B cell (primary cell): ENCODE data around the gene PPTC7.

Experiments
- EZH2 ChIP-seq: IDR thresholded peaks from 2 replicates; pipeline ENCODE4 v1.6.1; 2012; ENCODE audit warnings: borderline replicate concordance, low read depth, mild to moderate bottlenecking, moderate library complexity, low read length; ENCODE audit not compliant: insufficient read depth, poor library complexity, severe bottlenecking
- TF ChIP-seq, protein P1 (sequence below): fragments of 200-600 bp; IDR thresholded peaks from one replicate; pipeline ENCODE4 v1.8.0; 2022; ENCODE audit warnings: antibody characterized with exemption, mild to moderate bottlenecking

GRCh38 chr12:110574044-110574443 lies 9.1 kb downstream of the PPTC7 start:
- TF ChIP-seq, protein P1, sequence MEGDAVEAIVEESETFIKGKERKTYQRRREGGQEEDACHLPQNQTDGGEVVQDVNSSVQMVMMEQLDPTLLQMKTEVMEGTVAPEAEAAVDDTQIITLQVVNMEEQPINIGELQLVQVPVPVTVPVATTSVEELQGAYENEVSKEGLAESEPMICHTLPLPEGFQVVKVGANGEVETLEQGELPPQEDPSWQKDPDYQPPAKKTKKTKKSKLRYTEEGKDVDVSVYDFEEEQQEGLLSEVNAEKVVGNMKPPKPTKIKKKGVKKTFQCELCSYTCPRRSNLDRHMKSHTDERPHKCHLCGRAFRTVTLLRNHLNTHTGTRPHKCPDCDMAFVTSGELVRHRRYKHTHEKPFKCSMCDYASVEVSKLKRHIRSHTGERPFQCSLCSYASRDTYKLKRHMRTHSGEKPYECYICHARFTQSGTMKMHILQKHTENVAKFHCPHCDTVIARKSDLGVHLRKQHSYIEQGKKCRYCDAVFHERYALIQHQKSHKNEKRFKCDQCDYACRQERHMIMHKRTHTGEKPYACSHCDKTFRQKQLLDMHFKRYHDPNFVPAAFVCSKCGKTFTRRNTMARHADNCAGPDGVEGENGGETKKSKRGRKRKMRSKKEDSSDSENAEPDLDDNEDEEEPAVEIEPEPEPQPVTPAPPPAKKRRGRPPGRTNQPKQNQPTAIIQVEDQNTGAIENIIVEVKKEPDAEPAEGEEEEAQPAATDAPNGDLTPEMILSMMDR, result no peak
- no peak for TF ChIP-seq EZH2
